Kidney glomerular epithelial cell (primary cell): ENCODE data around the gene GRIP1.

Experiments used
- DNase-seq: peaks from one replicate; lab custom pipeline; 2025; lab: John Stamatoyannopoulos, UW

Gene GRIP1, protein sequence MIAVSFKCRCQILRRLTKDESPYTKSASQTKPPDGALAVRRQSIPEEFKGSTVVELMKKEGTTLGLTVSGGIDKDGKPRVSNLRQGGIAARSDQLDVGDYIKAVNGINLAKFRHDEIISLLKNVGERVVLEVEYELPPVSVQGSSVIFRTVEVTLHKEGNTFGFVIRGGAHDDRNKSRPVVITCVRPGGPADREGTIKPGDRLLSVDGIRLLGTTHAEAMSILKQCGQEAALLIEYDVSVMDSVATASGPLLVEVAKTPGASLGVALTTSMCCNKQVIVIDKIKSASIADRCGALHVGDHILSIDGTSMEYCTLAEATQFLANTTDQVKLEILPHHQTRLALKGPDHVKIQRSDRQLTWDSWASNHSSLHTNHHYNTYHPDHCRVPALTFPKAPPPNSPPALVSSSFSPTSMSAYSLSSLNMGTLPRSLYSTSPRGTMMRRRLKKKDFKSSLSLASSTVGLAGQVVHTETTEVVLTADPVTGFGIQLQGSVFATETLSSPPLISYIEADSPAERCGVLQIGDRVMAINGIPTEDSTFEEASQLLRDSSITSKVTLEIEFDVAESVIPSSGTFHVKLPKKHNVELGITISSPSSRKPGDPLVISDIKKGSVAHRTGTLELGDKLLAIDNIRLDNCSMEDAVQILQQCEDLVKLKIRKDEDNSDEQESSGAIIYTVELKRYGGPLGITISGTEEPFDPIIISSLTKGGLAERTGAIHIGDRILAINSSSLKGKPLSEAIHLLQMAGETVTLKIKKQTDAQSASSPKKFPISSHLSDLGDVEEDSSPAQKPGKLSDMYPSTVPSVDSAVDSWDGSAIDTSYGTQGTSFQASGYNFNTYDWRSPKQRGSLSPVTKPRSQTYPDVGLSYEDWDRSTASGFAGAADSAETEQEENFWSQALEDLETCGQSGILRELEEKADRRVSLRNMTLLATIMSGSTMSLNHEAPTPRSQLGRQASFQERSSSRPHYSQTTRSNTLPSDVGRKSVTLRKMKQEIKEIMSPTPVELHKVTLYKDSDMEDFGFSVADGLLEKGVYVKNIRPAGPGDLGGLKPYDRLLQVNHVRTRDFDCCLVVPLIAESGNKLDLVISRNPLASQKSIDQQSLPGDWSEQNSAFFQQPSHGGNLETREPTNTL

DNA sequence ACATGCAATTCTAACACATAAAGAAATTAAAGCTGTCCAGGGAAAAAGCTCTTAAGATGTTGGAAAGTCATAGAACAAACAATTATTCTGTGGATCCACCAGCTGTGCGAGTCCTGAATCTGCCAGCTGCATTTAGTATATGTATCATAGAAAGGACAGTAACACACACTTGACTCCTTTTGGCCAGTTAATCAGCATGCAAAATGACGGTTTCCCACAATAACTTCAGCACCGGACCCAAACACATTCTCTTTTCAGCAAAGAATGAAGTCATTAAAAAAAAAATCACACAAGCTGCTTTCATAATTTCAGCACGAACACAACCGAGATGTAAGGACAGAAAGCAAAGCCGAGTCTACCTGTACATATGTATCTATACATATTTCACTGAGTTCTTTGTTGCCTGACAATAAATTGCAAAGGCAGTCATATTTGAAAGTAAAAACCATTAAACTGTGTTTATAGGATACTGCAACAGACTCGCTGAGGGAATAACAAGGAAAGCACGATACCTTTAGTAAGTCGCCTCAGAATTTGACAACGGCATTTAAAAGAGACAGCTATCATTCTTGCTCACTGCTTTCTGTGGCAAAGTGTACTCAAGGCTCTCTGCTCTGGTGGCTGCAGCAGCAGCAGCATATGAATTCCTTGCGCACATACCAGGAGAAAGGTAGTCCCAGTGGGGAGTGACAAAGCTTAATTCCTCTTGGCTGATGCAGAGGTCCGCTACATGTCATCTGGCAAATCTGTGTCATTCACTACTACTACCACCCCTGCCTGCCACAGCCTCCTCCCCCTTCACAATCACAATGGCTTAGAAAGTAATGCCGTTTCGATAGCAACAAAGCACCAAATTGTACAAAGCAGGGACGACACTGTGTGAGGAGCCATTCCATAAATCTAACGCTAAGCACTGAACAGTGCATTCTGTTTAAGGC is at the start of gene GRIP1:
TSS of gene GRIP1 (minus strand) at position 739 of the 938 bp plus-strand sequence. CDS start at position 567, 172 bp downstream.
- DNase-seq, result peak; percentile 32

DNA sequence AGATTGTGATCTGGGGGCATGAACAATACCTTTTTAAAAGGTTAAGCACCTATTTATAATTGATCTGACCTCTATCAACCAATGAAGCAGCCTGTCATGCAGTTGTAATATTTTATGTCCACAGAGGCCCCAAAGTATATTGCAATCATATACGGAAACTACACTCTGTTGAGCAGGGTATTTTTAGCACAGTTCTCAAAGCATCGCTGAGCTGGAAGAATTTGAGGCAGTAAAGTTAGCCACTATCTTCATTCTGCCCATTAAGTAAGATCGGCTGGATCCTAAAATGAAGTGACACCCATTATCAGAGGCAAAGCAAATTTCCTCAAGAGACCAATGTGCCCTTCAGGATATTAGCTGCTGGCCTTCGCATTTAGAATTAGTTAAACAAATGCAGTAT is 47.7 kb upstream of the GRIP1 start:
- DNase-seq, result no peak

DNA sequence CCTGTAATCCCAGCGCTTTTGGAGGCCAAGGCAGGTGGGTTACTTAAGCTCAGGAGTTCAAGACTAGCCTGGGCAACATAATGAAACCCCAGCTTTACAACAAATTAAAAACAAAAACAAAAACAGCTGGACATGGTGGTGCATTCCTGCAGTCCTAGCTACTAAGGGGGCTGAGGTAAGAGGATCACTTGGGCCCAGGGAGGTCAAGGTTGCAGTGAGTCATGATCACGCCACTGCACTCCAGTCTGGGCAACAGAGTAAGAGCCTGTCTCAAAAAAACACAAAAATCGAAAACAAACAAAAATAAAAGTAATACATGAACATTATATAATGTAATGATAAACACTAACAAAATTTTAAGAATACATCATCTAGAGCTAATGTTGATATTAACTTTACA is 46.2 kb upstream of the GRIP1 start:
- DNase-seq, result no peak

DNA sequence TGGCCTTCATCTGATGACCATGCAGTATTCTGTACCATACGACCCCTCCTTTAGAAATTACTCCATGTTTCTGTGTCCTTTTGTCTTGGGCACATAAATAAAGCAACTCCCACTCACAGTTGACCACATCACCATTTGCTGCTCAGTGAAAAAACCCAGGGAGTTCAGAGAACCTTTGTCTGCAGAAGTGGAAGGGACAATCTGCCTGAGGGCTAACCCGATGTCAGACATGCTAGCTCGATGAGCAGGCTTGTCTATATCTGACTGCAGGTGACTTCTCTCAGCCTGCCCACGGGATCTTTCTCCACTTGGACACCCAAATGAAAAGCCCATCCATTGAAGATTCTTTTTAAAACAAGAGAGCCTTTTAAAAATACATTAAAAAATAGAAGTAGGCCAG is 45.7 kb upstream of the GRIP1 start:
- no peak for DNase-seq

- DNase-seq, result no peak
Measured at GRCh38 chr12:66724026-66724425, 45.1 kb upstream of the GRIP1 start.

GRCh38 chr12:66719862-66720261 is 41.0 kb upstream of the GRIP1 start:
- DNase-seq, result no peak

- no peak for DNase-seq
Measured at GRCh38 chr12:66717036-66717673, 38.3 kb upstream of the GRIP1 start.

- DNase-seq, result no peak
Measured at GRCh38 chr12:66716522-66716921, 37.6 kb upstream of the GRIP1 start.

- DNase-seq, result no peak
Measured at GRCh38 chr12:66714709-66715108, 35.8 kb upstream of the GRIP1 start.

- no peak for DNase-seq
Measured at GRCh38 chr12:66713984-66714383, 35.1 kb upstream of the GRIP1 start.

GRCh38 chr12:66709893-66710292 is 31.0 kb upstream of the GRIP1 start:
- no peak for DNase-seq

- DNase-seq, result no peak
Measured at GRCh38 chr12:66709457-66709773, 30.5 kb upstream of the GRIP1 start.

DNA sequence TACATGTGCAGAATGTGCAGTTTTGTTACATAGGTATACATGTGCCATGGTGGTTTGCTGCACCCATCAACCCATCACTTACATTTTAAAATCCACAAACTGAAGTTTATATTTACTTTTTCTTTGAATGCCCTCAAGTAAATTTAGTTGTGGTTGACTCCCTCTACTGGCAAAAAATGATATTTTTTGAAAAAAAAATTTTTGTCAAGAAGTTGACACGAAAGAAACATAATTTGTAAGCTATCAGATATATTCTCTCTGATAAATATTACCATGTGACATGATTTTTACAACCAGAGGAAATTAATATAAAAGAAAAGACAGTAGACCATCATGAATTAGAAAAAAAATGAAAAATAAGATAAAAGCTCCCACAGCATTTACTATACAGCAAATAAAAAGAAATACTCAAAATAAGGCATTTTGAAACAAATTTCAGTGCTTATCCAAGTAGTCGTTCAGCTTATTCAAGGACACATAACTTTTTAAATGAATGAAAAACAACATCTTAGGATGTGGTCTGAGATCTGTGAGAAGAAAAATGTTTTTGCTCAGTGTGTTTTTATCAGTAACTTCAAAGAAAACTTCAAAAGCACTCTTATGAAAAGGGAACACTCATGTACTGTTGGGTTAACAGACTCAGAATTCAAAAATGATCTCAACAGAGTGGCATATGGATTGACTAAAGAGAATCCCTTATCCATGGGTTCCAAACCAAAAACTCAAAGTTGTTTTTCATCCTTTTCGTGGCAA is 30.0 kb upstream of the GRIP1 start:
- peak; percentile 3 for DNase-seq

GRCh38 chr12:66707002-66707697 is 28.3 kb upstream of the GRIP1 start:
- no peak for DNase-seq

GRCh38 chr12:66699738-66700482 is 21.0 kb upstream of the GRIP1 start:
- DNase-seq, result no peak

GRCh38 chr12:66698558-66698957 is 19.7 kb upstream of the GRIP1 start:
- DNase-seq, result no peak

DNA sequence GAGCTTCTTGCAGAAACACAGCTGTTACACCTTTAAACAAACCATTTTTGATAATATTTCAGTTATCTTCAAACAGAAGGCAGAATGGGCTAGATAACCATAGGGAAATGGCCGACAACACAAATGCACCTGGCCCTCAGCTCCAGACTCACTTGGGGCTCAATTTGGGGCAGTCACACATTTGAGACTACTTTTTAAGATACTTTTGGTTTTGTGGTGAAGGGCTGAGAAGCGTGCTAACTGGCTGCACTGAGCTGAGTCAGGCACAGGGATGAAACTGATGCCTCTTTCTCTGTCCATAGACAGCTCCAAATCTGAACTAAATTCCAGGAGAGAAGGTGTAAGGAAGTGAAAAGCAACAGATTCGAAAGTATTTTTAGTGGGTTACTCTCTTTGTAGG is 18.5 kb upstream of the GRIP1 start:
- DNase-seq, result no peak

- no peak for DNase-seq
Measured at GRCh38 chr12:66694666-66695613, 16.1 kb upstream of the GRIP1 start.
